DOHH2 (cell line): ENCODE measurements around the gene CAMTA2.

Experiments used
- CTCF ChIP-seq: fragments of 200-600 bp; sonication (generic); IDR thresholded peaks from one replicate; pipeline ENCODE4 v1.5.1; 2014; ENCODE audit warnings: antibody characterized with exemption, mild to moderate bottlenecking, low read depth, low read length; ENCODE audit not compliant: poor library complexity, severe bottlenecking
- EZH2phosphoT487 ChIP-seq: fragments of 200-600 bp; sonication (generic); IDR thresholded peaks from 2 replicates; pipeline ENCODE4 v1.6.1; 2017; ENCODE audit warnings: borderline replicate concordance, mild to moderate bottlenecking, antibody characterized with exemption, low read length, moderate library complexity, mixed read lengths

- TF ChIP-seq CTCF (no peak), EZH2phosphoT487 (no peak)
These were observed 12.8 kb upstream of the CAMTA2 start for GRCh38 chr17:5000237-5000639.
